DMS 273 (cell line): ENCODE results near the gene ACSS3.

Experiments used
- DNase-seq: peaks from one replicate; lab custom pipeline; 2025; ENCODE audit not compliant: unreplicated experiment; lab: John Stamatoyannopoulos, UW

ACSS3 gene

DNA sequence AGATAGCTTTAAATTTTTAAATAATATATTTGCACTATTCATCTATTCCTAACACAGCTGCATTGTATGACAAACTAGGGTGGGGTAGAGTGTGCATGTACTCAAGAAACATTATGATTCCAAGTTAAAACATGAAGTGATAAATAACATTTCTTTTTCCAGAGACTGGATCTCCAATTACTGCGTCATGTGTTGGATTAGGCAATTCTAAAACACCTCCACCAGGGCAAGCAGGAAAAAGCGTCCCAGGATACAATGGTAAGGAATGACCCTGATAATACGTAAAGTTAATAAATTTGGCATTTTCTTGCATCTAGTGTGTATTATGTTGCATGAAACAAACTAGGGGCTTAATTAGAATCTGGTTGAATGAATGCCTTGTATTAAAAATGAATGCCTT is 138.9 kb downstream of the ACSS3 start:
- no peak for DNase-seq

DNA sequence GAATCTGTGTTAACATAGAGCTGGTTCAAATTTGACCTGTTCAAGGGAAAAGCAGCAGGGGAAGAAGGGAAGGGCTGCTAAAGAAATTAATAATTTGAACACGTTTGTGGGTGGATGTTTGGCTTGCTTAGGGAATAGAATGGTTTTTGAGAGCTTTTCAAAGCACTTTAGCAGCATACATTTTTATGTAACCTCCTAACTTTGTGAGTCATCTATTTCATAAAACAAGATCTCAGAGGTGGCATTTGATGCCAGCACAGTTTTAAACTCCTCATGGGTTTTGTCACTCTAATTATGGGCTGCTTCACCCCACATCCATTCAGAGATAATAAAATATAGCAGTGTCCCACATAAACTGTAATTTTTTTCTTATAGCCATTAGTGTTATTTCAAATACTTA is 143.8 kb downstream of the ACSS3 start:
- no peak for DNase-seq

GRCh38 chr12:81222846-81223592 is 145.1 kb downstream of the ACSS3 start:
- DNase-seq, result no peak

- no peak for DNase-seq
Observed at GRCh38 chr12:81224626-81225025, 146.7 kb downstream of the ACSS3 start.

DNA sequence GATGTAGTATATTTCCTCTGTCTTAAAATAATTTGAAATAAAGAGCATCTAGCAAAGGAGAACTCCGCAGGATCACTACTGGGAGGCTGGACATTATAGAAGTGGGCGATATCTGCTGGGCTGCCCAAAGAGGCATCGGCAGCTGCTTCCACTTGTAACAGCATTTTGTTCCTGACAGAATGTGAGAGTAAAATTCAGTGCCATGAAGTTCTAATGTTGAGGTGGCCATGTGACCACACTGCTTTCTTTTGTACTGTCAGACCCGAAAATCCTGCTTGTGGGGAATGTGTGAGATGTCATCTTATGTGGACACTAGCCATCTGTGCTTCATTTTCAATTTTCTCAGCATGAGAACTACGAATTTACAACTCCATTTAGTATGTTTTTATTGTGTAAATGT is 151.9 kb downstream of the ACSS3 start:
- no peak for DNase-seq

DNA sequence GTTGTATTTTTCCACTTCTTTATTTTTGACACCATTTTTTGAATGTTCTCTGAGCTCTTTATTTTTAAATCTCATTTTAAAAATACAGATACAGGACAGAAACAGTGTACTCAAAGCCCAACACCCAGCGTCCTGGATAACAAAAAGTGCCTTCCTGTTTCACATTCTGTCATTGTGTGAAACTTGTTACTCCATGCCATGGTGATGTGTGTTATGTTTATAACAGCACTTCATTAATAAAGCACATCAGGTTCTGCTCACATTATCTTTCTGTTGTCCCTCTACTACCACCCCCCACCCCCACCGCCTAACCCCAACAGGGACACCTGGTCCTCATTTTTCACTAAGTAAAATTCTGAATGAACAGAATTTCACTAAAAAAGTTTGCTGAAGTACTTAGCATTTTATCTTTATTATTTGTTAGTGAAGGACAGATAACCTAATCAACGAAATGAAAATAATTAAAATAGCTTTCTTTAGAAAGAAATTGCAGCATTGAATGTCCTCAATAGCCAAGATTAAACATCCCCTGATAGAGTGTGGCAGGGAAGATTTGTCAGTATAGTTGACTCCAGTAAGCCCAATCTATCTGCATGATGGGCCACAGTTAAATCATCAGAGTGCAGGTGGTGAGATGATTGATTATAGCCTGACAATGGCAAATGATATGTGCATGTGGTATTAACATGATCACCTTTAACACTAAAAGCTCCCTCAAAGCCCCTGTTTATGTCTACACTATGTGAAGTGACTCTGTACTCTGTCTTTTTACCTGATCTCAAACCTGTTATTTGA is 153.9 kb downstream of the ACSS3 start:
- no peak for DNase-seq

DNA sequence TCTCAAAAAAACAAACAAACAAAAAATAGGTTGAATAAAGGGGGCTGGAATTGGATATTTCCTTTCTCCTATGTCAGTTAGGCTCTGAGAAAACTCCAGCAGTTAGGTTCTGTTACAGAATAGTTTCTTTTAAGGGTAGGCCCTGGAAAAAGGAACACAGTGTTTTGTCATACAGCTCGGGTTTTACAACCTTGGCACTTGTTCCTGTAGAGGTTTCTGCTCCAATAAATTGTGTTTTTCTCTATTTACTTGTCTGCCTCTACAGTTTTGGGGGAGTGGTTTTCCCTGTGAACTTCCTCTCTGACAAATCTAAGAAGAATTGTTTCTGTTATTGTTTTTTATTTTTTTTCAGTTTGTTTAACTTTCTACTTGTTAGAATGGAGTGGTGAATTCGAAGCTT is 167.6 kb downstream of the ACSS3 start:
- no peak for DNase-seq

DNA sequence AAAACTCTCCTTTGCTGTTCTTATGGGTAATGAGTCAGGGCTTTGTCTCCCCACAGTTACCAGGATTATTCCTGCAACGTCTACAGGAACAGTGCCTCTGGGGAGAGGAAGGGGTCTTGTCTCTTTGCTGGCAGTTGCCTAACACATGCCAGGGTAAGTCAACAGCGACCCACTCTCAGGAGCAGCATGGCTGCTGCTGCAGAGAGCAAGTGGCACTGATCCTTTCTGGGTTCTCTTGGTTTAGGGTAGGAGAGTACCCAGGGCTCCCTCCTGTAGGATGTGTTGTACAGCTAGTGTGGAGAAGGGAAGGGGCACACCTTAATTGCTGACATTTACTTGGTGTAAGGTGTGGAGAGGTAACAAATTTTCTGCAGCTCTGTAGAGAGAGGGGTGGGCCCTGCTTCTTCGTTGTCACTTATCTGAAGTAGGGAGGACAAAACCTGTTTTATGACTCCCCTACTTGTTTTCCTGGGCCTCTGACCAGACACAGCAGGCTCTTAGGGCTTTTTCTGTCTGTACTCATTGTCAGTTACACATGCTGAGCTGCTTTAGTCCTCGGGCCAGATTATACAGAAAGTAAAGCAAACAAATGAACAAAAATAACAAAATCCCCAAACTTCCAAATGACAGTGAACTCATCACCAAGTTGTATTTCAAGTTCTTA is 168.2 kb downstream of the ACSS3 start:
- DNase-seq, result no peak

DNA sequence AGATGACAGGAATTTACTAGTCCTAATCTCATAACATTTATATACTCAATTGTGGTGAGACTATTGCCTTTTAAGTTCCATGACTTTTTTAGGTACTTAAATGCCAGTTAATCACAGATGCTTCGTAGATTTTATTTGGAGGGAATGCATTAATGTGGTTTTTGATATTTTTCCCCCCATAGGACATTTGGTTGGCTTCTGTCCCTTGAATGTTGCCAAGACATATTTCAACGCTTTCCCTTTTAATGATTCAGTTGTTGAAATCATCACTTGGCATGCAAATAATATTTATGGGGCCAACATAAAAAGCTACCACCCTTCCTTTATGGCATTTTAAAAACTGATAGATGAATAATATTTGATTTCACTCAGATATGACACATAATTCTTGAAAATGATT is 172.1 kb downstream of the ACSS3 start:
- no peak for DNase-seq

DNA sequence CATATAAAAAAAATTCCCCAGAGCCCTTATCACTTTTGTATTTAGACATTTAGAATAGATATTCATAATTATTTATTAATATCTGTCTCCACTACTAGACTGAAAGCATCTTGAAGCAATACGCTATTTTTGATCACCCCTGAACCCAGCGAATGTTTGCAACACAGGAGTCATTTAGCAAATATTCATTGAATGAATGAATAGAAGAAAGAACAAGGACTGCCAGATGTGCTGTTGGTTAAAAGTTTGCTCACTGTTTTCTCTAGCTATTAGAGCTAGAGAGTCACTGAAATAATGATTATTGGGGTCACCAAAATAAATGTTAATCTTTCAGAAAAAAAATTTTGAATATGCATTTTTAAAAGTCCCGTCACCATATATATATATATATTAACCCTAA is 174.3 kb downstream of the ACSS3 start:
- DNase-seq, result no peak

DNA sequence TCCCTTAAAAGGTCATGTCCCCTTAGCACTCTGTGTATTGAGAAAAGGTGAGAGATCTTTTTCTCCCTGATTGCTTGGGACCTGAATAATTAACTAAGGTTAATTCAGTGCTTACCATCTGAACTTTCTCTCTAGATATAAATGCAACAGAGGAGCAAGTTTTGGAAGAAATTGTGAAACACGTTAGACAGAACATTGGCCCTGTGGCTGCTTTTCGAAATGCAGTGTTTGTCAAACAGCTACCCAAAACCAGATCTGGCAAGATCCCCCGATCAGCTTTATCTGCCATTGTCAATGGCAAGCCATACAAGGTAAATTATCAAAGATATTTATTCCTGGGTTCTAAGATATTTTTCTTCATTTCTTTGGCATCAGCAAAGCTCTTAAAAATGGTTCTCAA is 175.5 kb downstream of the ACSS3 start:
- no peak for DNase-seq

- DNase-seq, result no peak
Observed at GRCh38 chr12:81255456-81255855, 177.6 kb downstream of the ACSS3 start.

GRCh38 chr12:81255947-81256346 is 178.1 kb downstream of the ACSS3 start:
- no peak for DNase-seq

GRCh38 chr12:81257947-81258551 is 180.2 kb downstream of the ACSS3 start:
- DNase-seq, result peak; percentile 70

GRCh38 chr12:81259360-81259759 is 181.5 kb downstream of the ACSS3 start:
- no peak for DNase-seq

GRCh38 chr12:81261508-81262207 is 183.8 kb downstream of the ACSS3 start:
- DNase-seq, result peak; percentile 39

DNA sequence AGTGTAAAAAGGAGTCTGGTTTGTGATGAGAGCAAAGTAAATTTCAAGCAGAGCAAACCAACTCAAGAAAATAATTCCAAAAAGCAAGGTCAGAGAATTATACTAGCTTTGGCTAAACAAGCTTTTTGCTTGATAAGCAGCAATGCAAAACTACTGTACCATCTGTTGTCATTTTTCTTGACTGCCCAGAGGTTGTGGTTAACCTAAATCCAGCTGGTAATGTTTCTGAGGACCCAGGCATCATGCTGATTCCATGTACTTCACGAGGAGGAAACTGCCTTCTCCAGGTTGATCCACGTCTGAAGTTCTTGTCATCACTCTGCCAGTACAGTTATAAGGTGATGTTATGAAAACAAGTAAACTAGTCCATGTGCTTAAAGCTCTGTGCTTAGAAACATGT is 185.2 kb downstream of the ACSS3 start:
- DNase-seq, result peak; percentile 60

- no peak for DNase-seq
Observed at GRCh38 chr12:81270385-81270784, 192.5 kb downstream of the ACSS3 start.

- no peak for DNase-seq
Observed at GRCh38 chr12:81274637-81275529, 197.0 kb downstream of the ACSS3 start.

DNA sequence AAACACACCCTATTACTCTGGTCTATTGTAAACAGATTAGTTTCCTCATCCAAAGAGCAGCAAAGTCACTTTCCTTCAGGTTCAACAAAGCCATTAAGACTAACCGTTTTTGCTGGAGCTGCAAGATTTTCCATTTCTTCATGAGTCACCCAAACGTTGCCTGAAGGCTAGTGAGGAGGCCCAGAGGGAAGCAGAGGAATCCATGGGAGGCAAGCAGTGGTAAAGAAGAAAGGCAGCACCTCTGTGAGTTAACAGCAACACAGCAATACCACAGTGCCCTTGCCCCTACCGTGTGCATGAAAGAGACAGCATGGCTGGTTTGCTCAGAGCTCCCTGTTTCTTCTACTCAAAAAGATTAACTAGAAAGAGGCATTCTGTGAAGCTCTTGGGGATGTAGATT is 206.3 kb downstream of the ACSS3 start:
- DNase-seq, result no peak
